ENCODE data around the gene MAN2A2. TPM values are rescaled to one million over a fixed set of nuclear protein-coding genes. Genes with fewer than 3 reads are reported as not detected.

The MAN2A2 gene
- total RNA-seq, 1 experiment from 2014 or later, result 64.9 TPM

DNA sequence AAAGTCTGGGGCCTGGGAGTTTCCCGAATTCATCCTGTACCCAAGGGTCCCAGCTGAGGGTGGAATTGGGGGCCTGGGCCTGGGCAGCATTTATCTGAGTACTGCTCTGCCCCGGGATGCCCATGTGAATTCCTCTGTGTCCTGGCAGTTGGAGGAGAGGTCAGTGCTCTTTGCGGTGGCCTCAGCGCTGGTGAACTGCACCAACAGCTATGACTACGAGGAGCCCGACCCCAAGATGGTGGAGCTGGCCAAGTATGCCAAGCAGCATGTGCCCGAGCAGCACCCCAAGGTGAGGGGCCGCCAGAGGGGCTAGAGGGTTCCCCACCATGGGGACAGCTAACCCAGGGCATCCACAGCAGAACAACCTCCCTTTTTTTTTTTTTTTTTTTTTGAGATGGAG is 45.4 kb downstream of the MAN2A2 start:
- Histone ChIP-seq H3K36me3 (ENCODE audit: control insufficient read depth, insufficient read depth, low read length) (peaks cover 1% of the 10 kb centered on the region; the same call in 1 of the 2 replicates), H3K4me3 (ENCODE audit: low read depth, low read length) (no peak overlapping the region), H3K9me3 (no peaks in the 10 kb centered on the region), H3K27me3 (replicated peaks; ENCODE audit: control insufficient read depth, insufficient read depth, low read length) (no peaks in the 10 kb centered on the region), H3K4me1 (no peaks in the 10 kb centered on the region)
- intact Hi-C loops (cut with micrococcal nuclease; ENCODE audit: unreplicated experiment), result no loop called here
- no peak overlapping the region for H3K4me3 Mint-ChIP-seq (ENCODE audit: unreplicated experiment)
- H3K4me1 Mint-ChIP-seq (ENCODE audit: low read depth, unreplicated experiment), result peaks cover 2% of the 10 kb centered on the region
- no peaks in the 10 kb centered on the region for H3K27me3 Mint-ChIP-seq (ENCODE audit: insufficient read depth, unreplicated experiment)
- no peak for DNase-seq
- BruUV-seq (replicated peaks), result no TSS peak
- ChIA-PET POLR2A (no interaction called here), CTCF (no interaction called here)
- H3K9me3 Mint-ChIP-seq (ENCODE audit: unreplicated experiment), result no peaks in the 10 kb centered on the region
- H3K36me3 Mint-ChIP-seq (ENCODE audit: insufficient read depth, unreplicated experiment), result peaks cover 52% of the 10 kb centered on the region
- no peak overlapping the region for H3K27ac Mint-ChIP-seq (ENCODE audit: unreplicated experiment)
- TF ChIP-seq, protein P1, sequence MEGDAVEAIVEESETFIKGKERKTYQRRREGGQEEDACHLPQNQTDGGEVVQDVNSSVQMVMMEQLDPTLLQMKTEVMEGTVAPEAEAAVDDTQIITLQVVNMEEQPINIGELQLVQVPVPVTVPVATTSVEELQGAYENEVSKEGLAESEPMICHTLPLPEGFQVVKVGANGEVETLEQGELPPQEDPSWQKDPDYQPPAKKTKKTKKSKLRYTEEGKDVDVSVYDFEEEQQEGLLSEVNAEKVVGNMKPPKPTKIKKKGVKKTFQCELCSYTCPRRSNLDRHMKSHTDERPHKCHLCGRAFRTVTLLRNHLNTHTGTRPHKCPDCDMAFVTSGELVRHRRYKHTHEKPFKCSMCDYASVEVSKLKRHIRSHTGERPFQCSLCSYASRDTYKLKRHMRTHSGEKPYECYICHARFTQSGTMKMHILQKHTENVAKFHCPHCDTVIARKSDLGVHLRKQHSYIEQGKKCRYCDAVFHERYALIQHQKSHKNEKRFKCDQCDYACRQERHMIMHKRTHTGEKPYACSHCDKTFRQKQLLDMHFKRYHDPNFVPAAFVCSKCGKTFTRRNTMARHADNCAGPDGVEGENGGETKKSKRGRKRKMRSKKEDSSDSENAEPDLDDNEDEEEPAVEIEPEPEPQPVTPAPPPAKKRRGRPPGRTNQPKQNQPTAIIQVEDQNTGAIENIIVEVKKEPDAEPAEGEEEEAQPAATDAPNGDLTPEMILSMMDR (IDR thresholded peaks at IDR 0.05; ENCODE audit: insufficient read depth in 1 of 2, low read depth in 1 of 2, low read length in 1 of 2, severe bottlenecking in 1 of 2, unreplicated experiment in 1 of 2), result no peak

DNA sequence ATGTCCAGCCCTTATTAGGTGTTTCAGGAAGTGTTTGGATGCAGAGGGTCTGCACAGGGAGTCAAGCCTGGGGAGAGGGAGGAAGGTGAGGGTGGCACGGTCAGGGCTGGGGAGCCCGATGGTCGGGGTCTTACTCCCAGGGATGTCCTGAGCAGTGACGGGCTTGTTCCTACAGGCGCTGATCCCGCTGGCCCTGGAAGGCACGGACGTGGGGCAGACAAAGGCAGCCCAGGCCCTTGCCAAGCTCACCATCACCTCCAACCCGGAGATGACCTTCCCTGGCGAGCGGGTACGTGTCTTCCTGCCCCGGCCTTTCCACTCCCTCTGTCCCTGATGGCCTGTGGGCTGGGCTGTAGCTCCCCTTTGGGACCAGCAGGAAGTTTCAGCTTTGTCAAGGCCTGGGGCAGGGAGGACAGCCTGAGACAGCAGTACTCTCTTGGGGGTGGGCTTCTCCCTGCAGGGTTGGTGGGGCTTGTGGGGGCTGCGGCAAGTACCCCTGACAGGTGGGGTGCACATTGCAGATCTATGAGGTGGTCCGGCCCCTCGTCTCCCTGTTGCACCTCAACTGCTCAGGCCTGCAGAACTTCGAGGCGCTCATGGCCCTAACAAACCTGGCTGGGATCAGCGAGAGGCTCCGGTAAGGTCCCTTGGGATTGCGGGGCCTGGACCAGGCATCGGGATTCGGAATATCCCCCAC is 47.0 kb downstream of the MAN2A2 start:
- Mint-ChIP-seq H3K4me3 (ENCODE audit: unreplicated experiment) (no peak overlapping the region), H3K36me3 (ENCODE audit: insufficient read depth, unreplicated experiment) (peaks cover 54% of the 10 kb centered on the region), H3K27me3 (ENCODE audit: insufficient read depth, unreplicated experiment) (no peaks in the 10 kb centered on the region), H3K4me1 (ENCODE audit: low read depth, unreplicated experiment) (peaks cover 9% of the 10 kb centered on the region), H3K27ac (ENCODE audit: unreplicated experiment) (no peak overlapping the region), H3K9me3 (ENCODE audit: unreplicated experiment) (no peaks in the 10 kb centered on the region)
- ChIA-PET POLR2A (no interaction called here), CTCF (interaction anchor here (0.6 kb wide), 1 partner anchor 87 kb away, joined by 5 read pairs; no protein-coding TSS in a partner anchor)
- TF ChIP-seq, protein P1 (IDR thresholded peaks at IDR 0.05; ENCODE audit: insufficient read depth in 1 of 2, low read depth in 1 of 2, low read length in 1 of 2, severe bottlenecking in 1 of 2, unreplicated experiment in 1 of 2), result no peak
- no peaks in the 10 kb centered on the region for H3K9me3 ChIP-seq
- BruUV-seq (replicated peaks), result no TSS peak
- peaks cover 1% of the 10 kb centered on the region for H3K36me3 ChIP-seq (ENCODE audit: control insufficient read depth, insufficient read depth, low read length)
- no peaks in the 10 kb centered on the region for H3K27me3 ChIP-seq (replicated peaks; ENCODE audit: control insufficient read depth, insufficient read depth, low read length)
- intact Hi-C loops (cut with micrococcal nuclease; ENCODE audit: unreplicated experiment), result no loop called here
- H3K4me3 ChIP-seq (ENCODE audit: low read depth, low read length), result no peak overlapping the region
- no peak for DNase-seq
- H3K4me1 ChIP-seq, result no peaks in the 10 kb centered on the region

DNA sequence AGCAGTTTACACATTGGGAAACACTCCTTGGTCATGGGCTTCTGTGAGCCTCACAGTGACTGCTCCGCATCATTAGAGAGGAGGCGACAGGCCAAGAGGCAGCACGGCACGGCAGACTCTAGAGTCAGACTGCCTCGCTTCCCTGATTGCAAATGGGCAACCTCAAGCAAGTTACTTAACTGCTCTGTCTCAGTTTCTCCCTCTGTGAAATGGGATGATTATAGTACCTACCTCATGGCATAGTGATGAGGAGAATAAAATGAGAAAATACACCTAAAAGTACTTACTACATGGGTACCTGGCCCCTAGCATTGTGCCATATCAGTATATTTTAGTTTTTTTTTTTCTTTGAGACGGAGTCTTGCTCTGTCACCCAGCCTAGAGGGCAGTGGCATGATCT is 47.6 kb downstream of the MAN2A2 start:
- H3K4me1 ChIP-seq, result no peaks in the 10 kb centered on the region
- no peaks in the 10 kb centered on the region for H3K9me3 ChIP-seq
- intact Hi-C loops (cut with micrococcal nuclease; ENCODE audit: unreplicated experiment), result no loop called here
- peaks cover 9% of the 10 kb centered on the region for H3K4me1 Mint-ChIP-seq (ENCODE audit: low read depth, unreplicated experiment)
- peaks cover 55% of the 10 kb centered on the region for H3K36me3 Mint-ChIP-seq (ENCODE audit: insufficient read depth, unreplicated experiment)
- no peak overlapping the region for H3K4me3 Mint-ChIP-seq (ENCODE audit: unreplicated experiment)
- BruUV-seq (replicated peaks), result no TSS peak
- TF ChIP-seq, protein P1 (IDR thresholded peaks at IDR 0.05; ENCODE audit: insufficient read depth in 1 of 2, low read depth in 1 of 2, low read length in 1 of 2, severe bottlenecking in 1 of 2, unreplicated experiment in 1 of 2), result no peak
- POLR2A ChIA-PET, result no interaction called here
- CTCF ChIA-PET, result no interaction called here
- H3K9me3 Mint-ChIP-seq (ENCODE audit: unreplicated experiment), result no peaks in the 10 kb centered on the region
- H3K27me3 Mint-ChIP-seq (ENCODE audit: insufficient read depth, unreplicated experiment), result no peaks in the 10 kb centered on the region
- no peak overlapping the region for H3K4me3 ChIP-seq (ENCODE audit: low read depth, low read length)
- H3K27ac Mint-ChIP-seq (ENCODE audit: unreplicated experiment), result no peak overlapping the region
- H3K36me3 ChIP-seq (ENCODE audit: control insufficient read depth, insufficient read depth, low read length), result peaks cover 1% of the 10 kb centered on the region
- DNase-seq, result no peak
- no peaks in the 10 kb centered on the region for H3K27me3 ChIP-seq (replicated peaks; ENCODE audit: control insufficient read depth, insufficient read depth, low read length)

All from Caco-2 (cell line).